ENCODE measurements around the gene DHRS7C. TPM values are rescaled to one million over a fixed set of nuclear protein-coding genes. Genes with fewer than 3 reads are reported as not detected.

DHRS7C gene
- total and polyA plus RNA-seq, 2 experiments from 2014 or later = 0.63 TPM; not detected in 1

DNA sequence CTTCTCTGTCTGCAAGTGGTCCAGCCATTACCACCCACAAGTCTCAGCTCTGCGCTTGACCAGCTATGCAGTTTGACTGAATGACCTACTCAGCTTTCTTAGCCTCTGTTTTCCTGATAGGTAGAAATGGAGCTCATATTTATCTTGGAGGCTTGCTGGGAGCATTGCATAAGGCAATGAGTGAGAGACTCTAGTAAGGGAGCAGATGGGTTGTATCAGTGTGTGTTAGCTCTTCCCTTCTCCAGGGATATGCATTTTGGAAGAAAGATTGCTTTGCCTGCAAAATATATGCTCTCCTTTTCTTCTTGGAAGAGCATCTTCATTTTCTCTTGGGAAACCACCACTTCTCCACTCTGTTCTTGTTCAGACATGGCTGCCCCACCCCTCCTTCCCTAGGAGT lies 26.1 kb downstream of the DHRS7C start:
- peaks cover 8% of the 10 kb centered on the region for H3K27me3 ChIP-seq
- no peak for DNase-seq (ENCODE audit: low read depth in 1 of 2, low spot score in 1 of 2)
- no peak overlapping the region for H3K4me3 ChIP-seq

DNA sequence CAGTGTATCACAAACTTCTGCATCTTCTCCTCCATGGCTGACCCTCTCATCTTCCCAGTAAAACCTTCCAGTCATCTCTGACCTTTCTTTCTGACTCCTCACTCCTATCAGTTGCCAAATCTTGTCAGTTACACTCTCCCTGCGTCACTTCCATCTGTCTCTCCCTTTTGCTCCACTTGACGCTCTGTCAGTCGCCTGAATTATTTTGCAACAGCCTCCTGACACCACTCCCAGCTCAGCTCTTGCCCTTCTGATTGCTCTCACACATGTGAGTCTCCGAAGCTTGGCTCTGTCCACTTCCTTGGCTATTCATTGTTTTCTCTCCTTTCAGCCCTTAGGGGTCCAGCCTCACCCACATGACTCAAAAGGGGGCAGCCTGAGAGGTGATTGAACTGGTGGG lies 27.7 kb downstream of the DHRS7C start:
- no peaks in the 10 kb centered on the region for H3K9me3 ChIP-seq (ENCODE audit: low read depth)
- no peak for DNase-seq (ENCODE audit: low read depth in 1 of 2, low spot score in 1 of 2)
- no peaks in the 10 kb centered on the region for H3K4me1 ChIP-seq (ENCODE audit: low read depth)
- TF ChIP-seq CTCF (IDR thresholded peaks at IDR 0.05; ENCODE audit: low read depth, low read length) = no peak
- peaks cover 8% of the 10 kb centered on the region for H3K27me3 ChIP-seq
- H3K4me3 ChIP-seq = no peak overlapping the region
- no peak overlapping the region for H3K27ac ChIP-seq
- H3K36me3 ChIP-seq = no peaks in the 10 kb centered on the region

More for the DNA sequence above, 26.1 kb downstream of the DHRS7C start:
- no peaks in the 10 kb centered on the region for H3K9me3 ChIP-seq (ENCODE audit: low read depth)
- H3K4me1 ChIP-seq (ENCODE audit: low read depth) = no peaks in the 10 kb centered on the region
- TF ChIP-seq CTCF (IDR thresholded peaks at IDR 0.05; ENCODE audit: low read depth, low read length) = no peak
- no peaks in the 10 kb centered on the region for H3K36me3 ChIP-seq
- H3K27ac ChIP-seq = no peak overlapping the region

- no peaks in the 10 kb centered on the region for H3K9me3 ChIP-seq (ENCODE audit: low read depth)
- H3K36me3 ChIP-seq = no peaks in the 10 kb centered on the region
- DNase-seq (ENCODE audit: low read depth in 1 of 2, low spot score in 1 of 2) = no peak
- no peak overlapping the region for H3K27ac ChIP-seq
- TF ChIP-seq CTCF (IDR thresholded peaks at IDR 0.05; ENCODE audit: low read depth, low read length) = no peak
- no peak overlapping the region for H3K4me3 ChIP-seq
- H3K27me3 ChIP-seq = peaks cover 8% of the 10 kb centered on the region
- H3K4me1 ChIP-seq (ENCODE audit: low read depth) = no peaks in the 10 kb centered on the region
These were observed 31.1 kb downstream of the DHRS7C start for GRCh38 chr17:9760266-9760665.

- H3K27ac ChIP-seq = no peak overlapping the region
- H3K27me3 ChIP-seq = no peaks in the 10 kb centered on the region
- TF ChIP-seq CTCF (IDR thresholded peaks at IDR 0.05; ENCODE audit: low read depth, low read length) = no peak
- no peaks in the 10 kb centered on the region for H3K36me3 ChIP-seq
- H3K9me3 ChIP-seq (ENCODE audit: low read depth) = no peaks in the 10 kb centered on the region
- DNase-seq (ENCODE audit: low read depth in 1 of 2, low spot score in 1 of 2) = no peak
- no peaks in the 10 kb centered on the region for H3K4me1 ChIP-seq (ENCODE audit: low read depth)
- H3K4me3 ChIP-seq = no peak overlapping the region
These were observed 36.3 kb downstream of the DHRS7C start for GRCh38 chr17:9755083-9755482.

DNA sequence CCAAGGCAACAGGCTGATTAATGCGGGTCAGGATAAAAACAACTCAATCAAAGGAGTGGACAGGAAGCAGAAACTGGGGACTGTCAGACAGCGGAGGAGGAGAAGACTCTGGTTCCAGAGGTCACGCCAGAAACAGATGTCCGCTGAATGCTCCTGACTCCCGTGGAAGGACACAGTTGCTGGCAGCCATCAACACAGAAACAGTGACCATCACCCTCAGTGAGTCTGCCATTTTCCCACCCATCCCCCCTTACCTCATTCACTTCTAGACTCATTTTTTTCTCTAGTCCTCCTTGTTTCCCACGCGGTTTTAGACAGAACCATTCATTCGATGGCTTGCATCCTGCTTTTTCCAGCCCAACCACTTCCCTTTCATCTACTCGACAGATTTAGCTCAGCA lies 40.9 kb downstream of the DHRS7C start:
- Histone ChIP-seq H3K4me3 (no peak overlapping the region), H3K9me3 (ENCODE audit: low read depth) (no peaks in the 10 kb centered on the region), H3K4me1 (ENCODE audit: low read depth) (no peaks in the 10 kb centered on the region), H3K36me3 (no peaks in the 10 kb centered on the region), H3K27ac (no peak overlapping the region), H3K27me3 (no peaks in the 10 kb centered on the region)
- TF ChIP-seq CTCF (IDR thresholded peaks at IDR 0.05; ENCODE audit: low read depth, low read length) = no peak
- DNase-seq (ENCODE audit: low read depth in 1 of 2, low spot score in 1 of 2) = no peak
